Breast epithelium (tissue), 4 donors: ENCODE measurements around the gene SWI5. TPM values are rescaled to one million over a fixed set of nuclear protein-coding genes. Genes with fewer than 3 reads are reported as not detected.

Source experiments
- DNase-seq, 2 donors: peaks; one replicate each; pipeline ENCODE4 v3.0.0-alpha.2; 2019; ENCODE audit warnings: low spot score in 2 of 2
- H3K27ac ChIP-seq, 2 donors: fragments of 200-600 bp; sonication (generic) in 1 of 2; one replicate each; pipeline ENCODE4 v1.5.1; 2016 to 2019; ENCODE audit warnings: mild to moderate bottlenecking in 1 of 2
- H3K27me3 ChIP-seq, 2 donors: fragments of 200-600 bp; sonication (generic) in 1 of 2; one replicate each; pipeline versions ENCODE4 v1.5.1 to v1.6.0; 2017 to 2019; ENCODE audit warnings: control low read depth in 1 of 2, mild to moderate bottlenecking in 1 of 2
- H3K36me3 ChIP-seq: fragments of 200-600 bp; one replicate; pipeline ENCODE4 v1.5.1; 2019
- H3K4me1 ChIP-seq, 2 donors: fragments of 200-600 bp; sonication (generic); one replicate each; pipeline ENCODE4 v1.5.1; 2016 to 2019; ENCODE audit warnings: control low read depth in 1 of 2
- H3K4me3 ChIP-seq, 3 donors: fragments of 200-600 bp; sonication (generic); 1 replicate in 2 of 3; 2 replicates in 1 of 3; pipeline ENCODE4 v1.5.1; 2016 to 2019; ENCODE audit warnings: mild to moderate bottlenecking in 3 of 3, moderate library complexity in 2 of 3
- H3K9me3 ChIP-seq, 2 donors: fragments of 200-600 bp; sonication (generic) in 1 of 2; one replicate each; pipeline ENCODE4 v1.5.1; 2016 to 2019; ENCODE audit warnings: control low read depth in 1 of 2
- POLR2A ChIP-seq: fragments of 450-650 bp; IDR thresholded peaks from one replicate; pipeline ENCODE4 v1.6.1; 2016; ENCODE audit warnings: antibody characterized with exemption, mild to moderate bottlenecking, moderate library complexity
- POLR2AphosphoS5 ChIP-seq, 3 donors: sonication (generic); formaldehyde crosslinking; IDR thresholded peaks; one replicate each; pipeline ENCODE4 v1.6.1; 2017; ENCODE audit warnings: antibody characterized with exemption in 3 of 3
- intact Hi-C: fragments of 100-400 bp; cut with DNase I; formaldehyde crosslinking; loops from one replicate; pipeline ENCODE4 v1.15.1; 2023; ENCODE audit warnings: low total_unique reads
- total RNA-seq, 3 donors: library from RNA; depleted of rRNA; stranded (reverse); fragments of >200 nt; gene quantifications; one replicate each; pipeline ENCODE4 v1.1.0, GENCODE V29; 2016
- TF ChIP-seq, protein P1 (sequence below), 3 donors: fragments of 450-650 bp; IDR thresholded peaks; one replicate each; pipeline ENCODE4 v1.5.1; 2016 to 2017; ENCODE audit warnings: antibody characterized with exemption in 3 of 3, mild to moderate bottlenecking in 3 of 3, moderate library complexity in 3 of 3

The SWI5 gene
- total RNA-seq, 3 donors from 2014 or later: 25.8 to 39.7 (median 31.4) TPM

DNA sequence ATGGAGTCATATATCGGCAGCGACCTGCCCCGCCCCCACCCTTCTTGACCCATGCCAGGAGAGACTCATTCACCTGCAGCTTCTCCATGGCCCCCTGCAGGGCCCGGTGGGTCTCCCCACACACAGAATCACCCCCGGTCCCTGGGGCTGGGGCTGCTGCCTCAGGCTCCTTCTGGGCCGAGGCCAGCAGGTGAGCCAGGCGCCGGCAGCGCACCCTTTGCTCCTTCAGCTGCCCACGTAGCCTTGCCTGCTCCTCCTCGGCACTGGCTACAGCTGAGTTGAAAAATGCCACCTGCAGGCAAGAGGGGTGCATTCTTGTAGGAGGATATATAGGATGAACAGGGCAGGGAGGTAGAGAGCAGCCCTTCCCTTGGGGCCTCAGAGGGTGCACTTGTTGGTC is 18.2 kb upstream of the SWI5 start:
- peaks cover 17% of the 10 kb centered on the region for H3K36me3 ChIP-seq
- no peak overlapping the region for H3K4me3 ChIP-seq
- H3K9me3 ChIP-seq: no peaks in the 10 kb centered on the region
- H3K27ac ChIP-seq: no peak overlapping the region
- TF ChIP-seq, protein P1, sequence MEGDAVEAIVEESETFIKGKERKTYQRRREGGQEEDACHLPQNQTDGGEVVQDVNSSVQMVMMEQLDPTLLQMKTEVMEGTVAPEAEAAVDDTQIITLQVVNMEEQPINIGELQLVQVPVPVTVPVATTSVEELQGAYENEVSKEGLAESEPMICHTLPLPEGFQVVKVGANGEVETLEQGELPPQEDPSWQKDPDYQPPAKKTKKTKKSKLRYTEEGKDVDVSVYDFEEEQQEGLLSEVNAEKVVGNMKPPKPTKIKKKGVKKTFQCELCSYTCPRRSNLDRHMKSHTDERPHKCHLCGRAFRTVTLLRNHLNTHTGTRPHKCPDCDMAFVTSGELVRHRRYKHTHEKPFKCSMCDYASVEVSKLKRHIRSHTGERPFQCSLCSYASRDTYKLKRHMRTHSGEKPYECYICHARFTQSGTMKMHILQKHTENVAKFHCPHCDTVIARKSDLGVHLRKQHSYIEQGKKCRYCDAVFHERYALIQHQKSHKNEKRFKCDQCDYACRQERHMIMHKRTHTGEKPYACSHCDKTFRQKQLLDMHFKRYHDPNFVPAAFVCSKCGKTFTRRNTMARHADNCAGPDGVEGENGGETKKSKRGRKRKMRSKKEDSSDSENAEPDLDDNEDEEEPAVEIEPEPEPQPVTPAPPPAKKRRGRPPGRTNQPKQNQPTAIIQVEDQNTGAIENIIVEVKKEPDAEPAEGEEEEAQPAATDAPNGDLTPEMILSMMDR (IDR thresholded peaks at IDR 0.05): no peak
- TF ChIP-seq POLR2A (no peak), POLR2AphosphoS5 (IDR thresholded peaks at IDR 0.05) (no peak)
- H3K4me1 ChIP-seq: no peaks in the 10 kb centered on the region
- H3K27me3 ChIP-seq: no peaks in the 10 kb centered on the region
- DNase-seq: no peak
- intact Hi-C loops: no loop called here

- Histone ChIP-seq H3K4me3 (no peak overlapping the region), H3K27me3 (no peaks in the 10 kb centered on the region), H3K27ac (no peak overlapping the region), H3K36me3 (peaks cover 17% of the 10 kb centered on the region), H3K4me1 (no peaks in the 10 kb centered on the region), H3K9me3 (no peaks in the 10 kb centered on the region)
- intact Hi-C loops: no loop called here
- no peak for DNase-seq
- TF ChIP-seq, protein P1 (IDR thresholded peaks at IDR 0.05): no peak
- TF ChIP-seq POLR2AphosphoS5 (IDR thresholded peaks at IDR 0.05): no peak
- no peak for TF ChIP-seq POLR2A
Measured at GRCh38 chr9:128258326-128258725, 17.8 kb upstream of the SWI5 start.

DNA sequence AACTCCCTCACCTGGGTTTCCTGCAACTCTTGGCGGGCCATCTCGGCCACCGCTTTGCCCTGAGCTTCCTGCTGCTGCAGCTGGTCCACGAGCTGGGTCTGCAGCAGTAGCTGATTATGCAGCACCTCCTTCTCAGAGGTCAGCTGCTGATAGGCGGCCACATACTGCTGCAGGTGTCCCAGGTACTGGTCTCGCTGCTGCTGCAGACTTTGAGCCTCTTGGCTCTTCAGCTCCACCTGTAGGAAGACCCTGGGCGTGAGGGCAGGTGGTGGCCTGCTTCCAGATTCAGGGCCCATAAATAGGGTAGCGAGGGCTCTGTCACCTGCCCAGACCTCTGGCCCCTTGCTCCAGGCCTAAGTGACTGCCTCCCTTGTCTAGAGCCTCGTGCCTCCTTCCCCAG is 16.9 kb upstream of the SWI5 start:
- Histone ChIP-seq H3K4me1 (no peaks in the 10 kb centered on the region), H3K27me3 (no peaks in the 10 kb centered on the region), H3K27ac (no peak overlapping the region), H3K4me3 (no peak overlapping the region), H3K36me3 (peaks cover 17% of the 10 kb centered on the region), H3K9me3 (no peaks in the 10 kb centered on the region)
- intact Hi-C loops: no loop called here
- no peak for DNase-seq
- TF ChIP-seq, protein P1 (IDR thresholded peaks at IDR 0.05): no peak
- no peak for TF ChIP-seq POLR2AphosphoS5 (IDR thresholded peaks at IDR 0.05)
- no peak for TF ChIP-seq POLR2A

DNA sequence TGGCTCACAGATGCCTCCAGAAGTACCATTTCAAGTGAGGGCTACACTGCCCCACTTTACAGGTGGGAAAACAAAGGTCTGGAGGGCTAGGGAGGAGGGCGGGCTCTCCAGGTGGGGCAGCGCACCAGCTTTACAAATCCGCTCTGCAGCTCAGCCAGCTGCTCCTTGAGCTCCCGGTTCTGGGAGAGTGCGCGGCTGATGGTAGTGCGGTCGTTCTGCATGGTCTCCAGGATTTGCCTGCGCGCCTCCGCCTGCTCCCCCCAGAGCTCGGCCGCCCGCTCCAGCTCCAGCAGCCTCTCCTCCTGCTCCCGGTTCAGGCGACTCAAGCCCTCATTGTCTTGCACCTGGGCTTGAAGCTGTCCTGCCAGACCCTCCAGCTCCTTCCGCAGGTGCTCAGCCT is 15.7 kb upstream of the SWI5 start:
- Histone ChIP-seq H3K9me3 (no peaks in the 10 kb centered on the region), H3K4me1 (no peaks in the 10 kb centered on the region), H3K4me3 (no peak overlapping the region), H3K27me3 (no peaks in the 10 kb centered on the region), H3K36me3 (peaks cover 17% of the 10 kb centered on the region), H3K27ac (no peak overlapping the region)
- intact Hi-C loops: no loop called here
- DNase-seq: no peak
- no peak for TF ChIP-seq POLR2A
- TF ChIP-seq, protein P1 (IDR thresholded peaks at IDR 0.05): no peak

GRCh38 chr9:128262687-128263086 is 13.4 kb upstream of the SWI5 start:
- Histone ChIP-seq H3K36me3 (peaks cover 17% of the 10 kb centered on the region), H3K4me3 (no peak overlapping the region), H3K27me3 (no peaks in the 10 kb centered on the region), H3K27ac (no peak overlapping the region), H3K4me1 (no peaks in the 10 kb centered on the region), H3K9me3 (no peaks in the 10 kb centered on the region)
- no peak for TF ChIP-seq POLR2AphosphoS5 (IDR thresholded peaks at IDR 0.05)
- no peak for TF ChIP-seq POLR2A
- TF ChIP-seq, protein P1 (IDR thresholded peaks at IDR 0.05): no peak
- no peak for DNase-seq
- intact Hi-C loops: no loop called here
